HepG2 (cell line): Measurements from ENCODE around the gene PRMT2. TPM values are rescaled to one million over a fixed set of nuclear protein-coding genes. Genes with fewer than 3 reads are reported as not detected.

ENCODE experiments used
- ISL2 ChIP-seq: sonication (generic); formaldehyde crosslinking; IDR thresholded peaks from 2 replicates; pipeline ENCODE4 v1.5.0; 2020; ENCODE audit warnings: missing genetic modification reagents
- KAT8 ChIP-seq: IDR thresholded peaks from 2 replicates; pipeline ENCODE4 v1.6.1; 2016; ENCODE audit warnings: missing genetic modification reagents, missing compliant biosample characterization
- KLF16 ChIP-seq, 2 experiments: sonication (generic) in 1 of 2; formaldehyde crosslinking in 1 of 2; IDR thresholded peaks; 2 replicates each; pipeline versions ENCODE4 v1.6.1 to v1.8.0; 2016 to 2023; ENCODE audit warnings: missing genetic modification reagents in 2 of 2, missing compliant biosample characterization in 1 of 2
- MEF2D ChIP-seq: sonication (generic); formaldehyde crosslinking; IDR thresholded peaks from 2 replicates; pipeline ENCODE4 v1.5.1; 2020; ENCODE audit warnings: mild to moderate bottlenecking, missing genetic modification reagents
- NPAS2 ChIP-seq: sonication (generic); formaldehyde crosslinking; IDR thresholded peaks from 2 replicates; pipeline ENCODE4 v1.8.0; 2022; ENCODE audit warnings: mild to moderate bottlenecking, missing genetic modification reagents, borderline replicate concordance
- PHF21A ChIP-seq: sonication (generic); formaldehyde crosslinking; IDR thresholded peaks from 2 replicates; pipeline ENCODE4 v1.5.0; 2020; ENCODE audit warnings: mild to moderate bottlenecking, missing genetic modification reagents
- RARA ChIP-seq: IDR thresholded peaks from 2 replicates; pipeline ENCODE4 v1.6.1; 2016; ENCODE audit warnings: missing genetic modification reagents, missing compliant biosample characterization
- USF2 ChIP-seq, 2 experiments: sonication (generic) in 1 of 2; formaldehyde crosslinking in 1 of 2; IDR thresholded peaks; 2 replicates each; pipeline versions ENCODE4 v1.5.1 to v1.6.1; 2011 to 2020; ENCODE audit warnings: borderline replicate concordance in 1 of 2, low read depth in 1 of 2, low read length in 1 of 2, mild to moderate bottlenecking in 1 of 2, missing genetic modification reagents in 1 of 2, moderate library complexity in 1 of 2
- ZBTB40 ChIP-seq, 2 experiments: fragments of 450-650 bp in 1 of 2; sonication (generic) in 1 of 2; formaldehyde crosslinking in 1 of 2; IDR thresholded peaks; 2 replicates each; pipeline versions ENCODE4 v1.6.1 to v1.8.0; 2016 to 2022; ENCODE audit warnings: antibody characterized with exemption in 1 of 2, mild to moderate bottlenecking in 1 of 2, missing genetic modification reagents in 1 of 2
- ZMYM3 ChIP-seq: sonication (generic); formaldehyde crosslinking; IDR thresholded peaks from 2 replicates; pipeline ENCODE4 v1.5.1; 2020; ENCODE audit warnings: mild to moderate bottlenecking, missing genetic modification reagents
- ZNF138 ChIP-seq: sonication (generic); formaldehyde crosslinking; IDR thresholded peaks from 2 replicates; pipeline ENCODE4 v1.5.0; 2020; ENCODE audit warnings: mild to moderate bottlenecking, low read depth, missing genetic modification reagents
- ZNF317 ChIP-seq: sonication (generic); formaldehyde crosslinking; IDR thresholded peaks from 2 replicates; pipeline ENCODE4 v1.5.0; 2020; ENCODE audit warnings: mild to moderate bottlenecking, missing genetic modification reagents
- ZNF34 ChIP-seq: sonication (generic); formaldehyde crosslinking; IDR thresholded peaks from 2 replicates; pipeline ENCODE4 v1.4.0; 2020; ENCODE audit warnings: mild to moderate bottlenecking, missing genetic modification reagents, borderline replicate concordance
- ZNF362 ChIP-seq: sonication (generic); formaldehyde crosslinking; IDR thresholded peaks from 2 replicates; pipeline ENCODE4 v1.4.0; 2020; ENCODE audit warnings: missing genetic modification reagents, mild to moderate bottlenecking, borderline replicate concordance
- ZNF44 ChIP-seq: sonication (generic); formaldehyde crosslinking; IDR thresholded peaks from 2 replicates; pipeline ENCODE4 v1.5.1; 2020; ENCODE audit warnings: mild to moderate bottlenecking, missing genetic modification reagents
- polyA plus RNA-seq, 8 experiments: library from polyadenylated mRNA; depleted of rRNA in 3 of 8; stranded (reverse) in 7 of 8; unstranded in 1 of 8; fragments of >200 nt; fragmentation: Illumina TruSeq in 4 of 8; extraction: Trizol in 4 of 8; gene quantifications; 2 replicates each; pipeline versions ENCODE4 v1.2.1 to v1.2.3, GENCODE V29; 2011 to 2016; ENCODE audit warnings: low read depth in 4 of 8, missing spikeins in 1 of 8, mixed read lengths in 1 of 8; ENCODE audit not compliant: insufficient read depth in 1 of 8
- total RNA-seq, 5 experiments: library from RNA; depleted of rRNA; stranded (reverse); fragments of >200 nt; fragmentation: Illumina TruSeq; extraction: Trizol; gene quantifications; 2 replicates each; pipeline ENCODE4 v1.2.3, GENCODE V29; 2016; ENCODE audit warnings: low read depth in 1 of 5

PRMT2 gene
- total and polyA plus RNA-seq, 2 of the 13 experiments (the other 11 are each of a cell fraction or from before 2014, with no cell fraction given), result 54.4 to 78.8 TPM

- TF ChIP-seq NPAS2 (CRISPR knock-in tag) (no peak), ZNF44 (CRISPR knock-in tag) (no peak), RARA (CRISPR knock-in tag) (0 out of 2 replicates have a peak, but pooled peaks have one; percentile 38), MEF2D (CRISPR knock-in tag) (0 out of 2 replicates have a peak, but pooled peaks have one; percentile 38), USF2 (IDR thresholded peaks at IDR 0.05; ENCODE audit: low read depth, low read length) (no peak), USF2 (CRISPR knock-in tag; IDR thresholded peaks at IDR 0.05; ENCODE audit: borderline replicate concordance) (peak; percentile 65; the same call in 1 of the 2 replicates), ZMYM3 (CRISPR knock-in tag) (peak; percentile 39; the same call in 1 of the 2 replicates), ISL2 (CRISPR knock-in tag) (peak; percentile 49; the same call in 1 of the 2 replicates), ZNF317 (peak; percentile 85; the same call in 1 of the 2 replicates), ZBTB40 (IDR thresholded peaks at IDR 0.05) (no peak), ZBTB40 (CRISPR knock-in tag; IDR thresholded peaks at IDR 0.05) (peak; percentile 84), ZNF138 (peak; percentile 93; the same call in 1 of the 2 replicates), ZNF362 (peak; percentile 4; the same call in 1 of the 2 replicates), PHF21A (CRISPR knock-in tag) (no peak), KAT8 (CRISPR knock-in tag) (no peak; the same call in none of the 2 replicates), ZNF34 (peak; percentile 48; the same call in 1 of the 2 replicates), KLF16 (CRISPR knock-in tag; IDR thresholded peaks at IDR 0.05) (peak; percentile 76 to 78; a peak in 2 of 4 replicates)
These were observed at the start of gene PRMT2 (continued) for GRCh38 chr21:46635324-46636180.
